Measurements from ENCODE around the gene RBFOX2.

GRCh38 chr22:36008131-36008530 lies 20.5 kb downstream of the RBFOX2 start:
- TF ChIP-seq, protein P1, sequence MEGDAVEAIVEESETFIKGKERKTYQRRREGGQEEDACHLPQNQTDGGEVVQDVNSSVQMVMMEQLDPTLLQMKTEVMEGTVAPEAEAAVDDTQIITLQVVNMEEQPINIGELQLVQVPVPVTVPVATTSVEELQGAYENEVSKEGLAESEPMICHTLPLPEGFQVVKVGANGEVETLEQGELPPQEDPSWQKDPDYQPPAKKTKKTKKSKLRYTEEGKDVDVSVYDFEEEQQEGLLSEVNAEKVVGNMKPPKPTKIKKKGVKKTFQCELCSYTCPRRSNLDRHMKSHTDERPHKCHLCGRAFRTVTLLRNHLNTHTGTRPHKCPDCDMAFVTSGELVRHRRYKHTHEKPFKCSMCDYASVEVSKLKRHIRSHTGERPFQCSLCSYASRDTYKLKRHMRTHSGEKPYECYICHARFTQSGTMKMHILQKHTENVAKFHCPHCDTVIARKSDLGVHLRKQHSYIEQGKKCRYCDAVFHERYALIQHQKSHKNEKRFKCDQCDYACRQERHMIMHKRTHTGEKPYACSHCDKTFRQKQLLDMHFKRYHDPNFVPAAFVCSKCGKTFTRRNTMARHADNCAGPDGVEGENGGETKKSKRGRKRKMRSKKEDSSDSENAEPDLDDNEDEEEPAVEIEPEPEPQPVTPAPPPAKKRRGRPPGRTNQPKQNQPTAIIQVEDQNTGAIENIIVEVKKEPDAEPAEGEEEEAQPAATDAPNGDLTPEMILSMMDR (IDR thresholded peaks at IDR 0.05): no peak
- TF ChIP-seq POLR2A (IDR thresholded peaks at IDR 0.05): no peak
- no peak for TF ChIP-seq POLR2AphosphoS5 (IDR thresholded peaks at IDR 0.05; ENCODE audit: insufficient read depth in 1 of 2, low read depth in 1 of 2)
